Fibroblast of peridontal ligament (primary cell): ENCODE measurements around the gene GMDS.

Experiments
- DNase-seq: peaks from one replicate; pipeline ENCODE4 v3.0.0-alpha.2; 2010; ENCODE audit errors: extremely low read depth

GMDS gene

GRCh38 chr6:1832844-1833787 lies 412.3 kb downstream of the GMDS start:
- DNase-seq, result peak; percentile 41

DNA sequence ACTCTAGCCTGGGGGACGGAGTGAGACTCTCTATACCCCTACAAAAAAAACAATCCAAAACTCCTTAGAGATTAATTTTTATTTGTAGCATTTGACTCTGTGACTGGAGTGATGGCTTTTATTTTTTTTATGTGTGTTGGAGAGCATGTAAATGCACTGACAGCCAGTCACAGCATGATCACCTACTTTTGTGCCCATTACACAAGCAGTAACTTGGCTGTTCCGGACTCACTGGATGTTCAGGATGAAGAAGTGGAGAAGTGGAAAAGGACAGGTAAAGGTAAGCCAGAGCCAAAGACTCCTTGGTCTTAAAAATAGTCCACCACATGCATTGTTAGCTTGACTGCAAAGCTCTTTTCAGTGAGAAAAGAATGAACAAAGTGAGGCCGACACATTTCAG lies 413.0 kb downstream of the GMDS start:
- DNase-seq, result no peak

DNA sequence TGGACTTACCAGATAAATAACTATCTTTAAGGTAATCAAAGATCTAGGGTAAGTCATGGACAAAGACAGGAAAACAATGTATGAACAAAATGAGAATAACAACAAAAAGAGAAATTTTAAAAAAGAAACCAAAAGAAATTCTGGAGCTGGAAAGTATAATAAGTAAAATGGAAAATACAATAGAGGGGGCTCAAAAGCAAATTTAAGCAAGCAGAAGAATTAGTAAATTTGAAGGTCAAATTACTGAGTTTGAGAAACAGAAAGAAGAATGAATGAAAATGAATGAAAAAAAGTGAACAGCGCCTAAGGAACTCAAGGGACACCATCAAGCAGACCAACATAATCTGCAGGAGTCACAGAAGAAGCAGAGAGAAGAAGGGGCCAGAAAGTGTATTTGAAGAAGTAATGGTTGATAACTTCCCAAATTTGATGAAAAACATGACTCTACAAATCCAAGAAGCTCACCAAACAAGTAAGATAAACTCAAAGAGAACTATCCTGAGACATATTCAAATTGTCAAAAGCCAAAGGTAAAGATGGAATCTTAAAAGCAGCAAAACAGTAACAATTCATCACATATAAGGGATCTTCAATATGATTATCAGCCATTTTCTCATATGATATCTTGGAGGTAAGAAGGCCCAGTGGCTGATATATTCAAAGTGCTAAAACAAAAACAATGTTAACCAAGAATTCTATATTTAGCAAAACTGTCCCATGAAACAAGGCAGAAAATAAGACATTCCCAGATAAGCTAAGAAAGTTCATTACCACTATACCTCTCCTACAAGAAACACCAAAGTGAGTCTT lies 417.2 kb downstream of the GMDS start:
- DNase-seq, result no peak

DNA sequence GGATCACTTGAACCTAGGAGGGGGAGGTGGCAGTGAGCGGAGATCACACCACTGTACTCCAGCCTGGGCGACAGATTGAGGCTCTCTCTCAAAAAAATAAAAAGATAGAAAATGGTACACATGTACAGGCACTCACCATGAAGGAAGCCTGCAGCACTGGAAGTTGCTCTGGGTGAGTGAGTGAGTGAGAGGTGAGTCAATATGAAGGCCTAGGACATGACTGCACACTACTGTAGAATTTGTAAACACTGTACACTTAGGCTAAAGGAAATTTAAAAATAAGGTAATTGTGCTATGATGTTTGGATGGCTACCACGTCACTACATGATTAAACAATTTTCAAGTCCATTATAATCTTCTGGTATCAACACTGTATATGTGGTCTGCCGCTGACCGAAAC lies 419.5 kb downstream of the GMDS start:
- DNase-seq, result peak; percentile 15

- no peak for DNase-seq
Measured at GRCh38 chr6:1825277-1825676, 420.1 kb downstream of the GMDS start.

DNA sequence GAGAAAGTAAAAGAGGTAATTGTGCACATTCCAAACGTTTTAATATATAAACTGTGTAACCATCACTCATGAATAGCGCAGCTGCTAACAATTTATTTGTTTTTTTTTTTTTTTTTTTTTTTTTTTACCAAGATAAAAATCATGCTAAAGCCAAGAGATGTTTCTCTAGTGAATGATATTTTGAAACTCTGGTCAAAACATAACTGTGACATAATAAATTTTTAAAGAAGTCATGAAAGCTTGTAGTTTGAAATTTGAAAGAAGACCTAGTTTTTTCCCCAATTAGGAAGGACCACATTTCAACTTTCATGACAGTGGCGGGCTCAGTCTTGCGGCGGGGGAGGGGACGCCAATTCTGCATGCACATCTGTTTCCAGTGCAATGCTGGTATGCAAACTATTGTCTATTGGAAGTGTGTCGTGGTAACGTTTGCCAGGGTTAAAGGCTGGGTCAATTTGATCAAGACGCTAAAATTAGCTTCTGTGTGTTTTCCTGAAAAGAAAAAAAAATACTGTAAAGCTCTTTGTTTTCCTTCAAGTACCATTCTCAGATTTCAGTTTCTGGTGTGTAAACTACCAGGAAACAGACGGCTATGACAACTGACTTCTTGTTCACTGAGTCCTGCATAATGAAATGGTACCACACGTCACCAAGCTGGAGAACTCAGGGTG lies 423.8 kb downstream of the GMDS start:
- DNase-seq, result peak; percentile 85

- no peak for DNase-seq
Measured at GRCh38 chr6:1821164-1821512, 424.3 kb downstream of the GMDS start.

- no peak for DNase-seq
Measured at GRCh38 chr6:1820714-1821113, 424.7 kb downstream of the GMDS start.

GRCh38 chr6:1820165-1820564 lies 425.2 kb downstream of the GMDS start:
- DNase-seq, result peak; percentile 78

- DNase-seq, result no peak
Measured at GRCh38 chr6:1819007-1819406, 426.4 kb downstream of the GMDS start.

GRCh38 chr6:1817033-1817761 lies 428.2 kb downstream of the GMDS start:
- peak; percentile 93 for DNase-seq

DNA sequence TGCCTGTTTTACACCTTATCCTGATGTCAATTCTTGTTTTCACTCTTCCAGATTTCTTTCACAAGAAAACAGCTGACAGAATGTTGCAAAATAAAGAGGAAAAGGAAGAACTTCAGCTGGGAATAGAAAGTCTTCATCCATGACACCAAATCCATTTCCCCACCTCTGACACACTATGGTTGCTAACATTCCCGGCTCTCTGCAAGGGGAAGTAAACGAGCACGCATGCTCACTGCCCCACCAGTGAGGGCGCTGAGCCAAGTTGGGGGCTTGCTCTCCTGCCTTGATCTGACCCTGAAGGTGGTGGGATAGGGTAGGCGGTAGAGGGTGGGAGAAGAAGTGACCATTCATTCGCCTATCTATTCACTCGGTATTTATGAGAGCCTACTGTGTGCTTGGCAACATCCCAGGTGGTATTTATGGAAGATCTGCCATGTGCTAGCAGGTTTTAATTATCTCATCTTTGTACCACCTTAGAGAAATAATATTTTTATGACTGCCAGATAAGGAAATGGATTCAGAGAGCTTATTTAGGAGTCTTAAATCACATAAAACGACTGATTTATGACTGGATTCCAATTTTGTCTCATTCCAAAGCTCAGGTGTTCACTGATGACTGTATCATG lies 429.5 kb downstream of the GMDS start:
- DNase-seq, result no peak

DNA sequence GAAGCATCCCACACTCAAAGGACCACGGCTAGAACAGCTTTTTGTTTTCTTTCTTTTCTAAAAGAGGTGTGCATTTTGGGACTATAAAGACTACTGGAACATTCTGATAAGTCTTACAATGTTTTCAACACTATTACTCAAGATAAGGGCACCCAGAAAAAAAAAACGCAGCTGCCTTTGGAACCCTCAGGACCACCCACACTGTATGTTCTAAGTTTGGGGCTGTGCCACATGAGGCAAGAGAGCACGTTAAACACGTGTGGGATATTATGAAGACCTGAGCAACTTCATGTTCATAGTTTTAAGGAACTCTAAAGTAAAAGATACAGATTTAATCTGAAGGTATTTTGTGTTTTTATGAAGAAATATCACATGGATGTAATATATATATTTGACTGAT lies 431.1 kb downstream of the GMDS start:
- no peak for DNase-seq

GRCh38 chr6:1812487-1812886 lies 432.9 kb downstream of the GMDS start:
- DNase-seq, result no peak

DNA sequence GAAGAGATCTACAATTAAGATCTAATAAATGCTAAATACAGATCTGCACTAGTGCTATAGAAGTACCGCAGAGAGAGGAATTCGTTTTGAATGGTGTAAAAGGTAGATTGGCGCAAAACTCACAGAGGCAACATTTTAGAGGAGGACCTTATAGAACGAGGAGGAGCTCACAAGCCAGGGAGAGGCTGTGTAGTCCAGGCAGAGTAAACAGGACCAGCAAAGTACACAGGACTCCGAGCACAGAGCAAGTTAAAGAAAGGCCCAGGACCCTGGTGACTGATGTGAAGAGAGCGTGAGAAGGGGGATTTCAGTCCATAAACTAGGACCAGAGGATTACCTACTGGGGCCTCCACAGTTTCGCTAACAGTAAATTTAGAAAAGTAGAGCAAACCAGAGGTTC lies 433.4 kb downstream of the GMDS start:
- no peak for DNase-seq

DNA sequence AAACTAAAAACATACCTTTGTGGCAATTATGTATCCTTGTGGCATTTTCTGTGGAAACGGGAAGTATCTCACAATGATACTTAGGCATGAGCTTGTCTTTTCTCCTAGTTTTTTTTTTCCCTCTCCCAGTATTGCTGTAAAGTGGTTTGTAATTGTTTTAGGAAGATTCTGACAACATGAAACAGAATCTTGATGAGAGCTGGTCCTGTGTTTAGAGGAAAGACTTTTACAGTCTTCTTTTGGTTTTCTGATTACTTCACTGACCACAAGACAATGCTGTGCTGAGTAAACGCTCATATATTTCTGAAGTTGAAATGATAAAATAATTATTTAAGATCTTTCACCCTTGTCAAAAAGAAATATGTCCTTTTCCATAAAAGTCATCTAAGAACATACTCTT lies 434.5 kb downstream of the GMDS start:
- DNase-seq, result no peak

DNA sequence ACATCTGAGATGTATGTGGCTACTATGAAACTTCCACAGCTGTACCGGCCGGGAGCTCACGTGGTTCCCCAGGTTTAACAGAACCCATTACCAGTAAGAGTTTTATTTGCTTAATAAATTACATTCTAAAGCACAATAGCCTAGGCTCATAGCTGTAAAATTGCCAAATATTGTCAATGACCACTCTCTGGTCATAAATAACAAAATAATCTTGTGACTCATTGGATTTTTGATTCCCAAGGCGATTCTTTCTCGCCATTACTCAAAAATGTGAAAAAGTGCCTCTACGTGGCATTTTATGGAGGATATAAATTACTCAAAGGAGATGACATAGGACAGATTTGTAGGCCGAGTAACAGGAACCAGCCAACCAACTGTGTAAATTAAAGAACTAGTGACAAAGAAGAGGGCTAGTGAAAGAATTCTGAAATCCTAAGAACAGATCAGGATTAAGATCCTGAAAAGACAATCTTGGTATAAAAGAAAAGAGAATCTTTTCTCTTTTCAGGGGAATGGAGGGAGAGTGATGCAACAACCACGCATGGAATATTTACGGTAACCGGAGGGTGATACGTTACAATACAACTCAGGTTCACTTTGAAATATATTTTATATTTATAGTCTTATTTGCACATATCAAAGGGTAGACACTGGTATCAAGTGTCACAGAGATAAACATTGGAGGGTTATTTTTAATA lies 436.0 kb downstream of the GMDS start:
- no peak for DNase-seq

DNA sequence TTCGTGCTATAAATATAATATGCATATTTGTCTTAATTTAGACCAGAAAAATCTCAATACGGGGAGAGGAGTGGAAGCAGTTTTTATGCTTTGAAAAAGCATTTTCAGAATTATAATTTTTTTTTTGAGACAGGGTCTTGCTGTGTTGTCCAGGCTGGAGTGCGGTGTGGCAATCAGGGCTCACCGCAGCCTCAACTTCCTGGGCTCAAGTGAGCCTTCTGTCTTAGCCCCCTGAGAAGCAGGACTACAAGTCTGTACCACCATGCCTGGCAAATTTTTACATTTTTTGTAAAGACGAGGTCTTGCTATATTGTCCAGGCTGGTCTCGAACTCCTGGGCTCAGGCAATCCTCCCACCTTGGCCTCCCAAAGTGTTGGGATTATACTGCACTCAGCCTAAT lies 438.5 kb downstream of the GMDS start:
- no peak for DNase-seq

DNA sequence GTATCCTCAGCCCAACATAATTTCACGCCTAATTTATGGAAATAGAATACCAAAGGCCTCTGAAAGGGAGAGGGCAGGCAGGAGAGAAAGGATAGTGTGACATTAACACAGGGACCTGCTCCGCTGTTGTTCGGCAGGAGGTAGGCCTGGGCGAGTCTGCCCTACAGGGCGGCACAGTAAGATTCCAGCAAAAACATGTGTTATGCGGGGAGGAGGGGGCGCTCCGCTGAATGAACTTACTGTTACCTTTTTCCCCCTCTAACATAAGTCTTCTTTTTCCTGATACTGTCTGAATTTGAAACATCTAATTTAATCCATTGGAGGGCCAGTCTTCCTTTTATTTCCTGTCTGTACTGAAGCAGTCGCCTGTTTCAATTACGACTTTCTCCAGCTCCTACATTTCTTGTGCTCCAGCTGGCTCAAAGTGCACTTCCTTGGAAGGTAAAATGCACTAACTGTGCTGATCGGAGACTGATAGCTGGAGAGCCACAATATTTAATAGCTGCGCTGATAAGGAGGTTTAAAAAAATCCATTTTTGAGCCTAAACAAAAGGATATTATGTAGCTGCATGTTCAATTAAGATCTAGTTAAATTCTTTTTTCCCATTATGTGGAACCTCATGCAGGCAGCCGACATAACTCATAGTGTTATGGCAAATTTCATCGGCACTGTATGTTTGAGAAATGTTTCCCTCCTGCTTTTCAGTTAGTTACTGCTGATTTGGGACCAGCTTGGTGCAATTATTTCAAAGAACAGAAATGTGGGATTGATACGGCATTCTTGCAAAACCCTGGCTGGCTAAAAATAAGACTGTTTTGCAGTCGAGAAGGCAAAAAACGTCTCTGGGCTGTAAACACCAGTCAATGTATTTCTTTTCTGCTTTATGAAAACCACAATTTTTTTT lies 442.7 kb downstream of the GMDS start:
- peak; percentile 75 for DNase-seq

DNA sequence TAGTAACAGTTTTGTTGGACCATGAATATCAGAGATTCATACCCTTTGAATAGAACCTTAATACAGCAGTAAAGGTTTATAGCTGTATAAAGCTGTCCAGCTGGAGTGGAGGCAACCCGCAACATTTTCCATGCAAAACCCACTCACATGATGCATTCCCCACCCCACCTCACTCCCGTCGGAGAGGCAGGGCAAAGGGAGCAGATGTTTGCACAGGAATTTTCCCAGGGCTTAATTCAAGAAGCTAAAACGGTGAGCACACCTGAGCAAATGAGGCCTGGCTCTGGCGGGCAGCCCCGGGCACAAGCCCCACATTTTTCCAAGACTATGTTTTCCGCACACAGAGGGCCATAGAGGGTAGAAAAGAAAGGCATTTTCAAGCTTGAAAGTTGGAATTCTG lies 444.0 kb downstream of the GMDS start:
- no peak for DNase-seq
